BE2C (cell line): ENCODE measurements around the gene RAPGEF2. TPM values are rescaled to one million over a fixed set of nuclear protein-coding genes. Genes with fewer than 3 reads are reported as not detected.
"Not testable (repeated sequence)": the region's sequence is repeated elsewhere in the genome, so short reads cannot be mapped to it uniquely, and the experiment has no call there.

Experiments
- DNase-seq: peaks from one replicate; pipeline ENCODE4 v3.0.0-alpha.2; 2020
- H3K27me3 ChIP-seq: fragments of 250-450 bp; sonication (Bioruptor Pico); 2 replicates; pipeline ENCODE4 v1.5.1; 2020; ENCODE audit warnings: mild to moderate bottlenecking
- H3K36me3 ChIP-seq: fragments of 250-450 bp; sonication (Bioruptor Pico); 2 replicates; pipeline ENCODE4 v1.5.1; 2020; ENCODE audit warnings: mild to moderate bottlenecking
- H3K4me1 ChIP-seq: fragments of 250-450 bp; sonication (Bioruptor Pico); 2 replicates; pipeline ENCODE4 v1.5.1; 2020
- H3K4me3 ChIP-seq: 2 replicates; pipeline ENCODE4 v1.5.1; 2011; ENCODE audit warnings: low read depth, low read length
- H3K9me3 ChIP-seq: fragments of 250-450 bp; sonication (Bioruptor Pico); 2 replicates; pipeline ENCODE4 v1.5.1; 2020
- CTCF ChIP-seq: IDR thresholded peaks from 2 replicates; pipeline ENCODE4 v1.5.1; 2012; ENCODE audit warnings: mild to moderate bottlenecking, low read depth, low read length
- polyA plus RNA-seq: library from polyadenylated mRNA; unstranded; fragments of >200 nt; gene quantifications from one replicate; pipeline ENCODE4 v1.2.1, GENCODE V29; 2012; ENCODE audit warnings: low read depth, missing spikeins; ENCODE audit not compliant: insufficient read length, insufficient read depth

Gene RAPGEF2
- 23.5 TPM for polyA plus RNA-seq

DNA sequence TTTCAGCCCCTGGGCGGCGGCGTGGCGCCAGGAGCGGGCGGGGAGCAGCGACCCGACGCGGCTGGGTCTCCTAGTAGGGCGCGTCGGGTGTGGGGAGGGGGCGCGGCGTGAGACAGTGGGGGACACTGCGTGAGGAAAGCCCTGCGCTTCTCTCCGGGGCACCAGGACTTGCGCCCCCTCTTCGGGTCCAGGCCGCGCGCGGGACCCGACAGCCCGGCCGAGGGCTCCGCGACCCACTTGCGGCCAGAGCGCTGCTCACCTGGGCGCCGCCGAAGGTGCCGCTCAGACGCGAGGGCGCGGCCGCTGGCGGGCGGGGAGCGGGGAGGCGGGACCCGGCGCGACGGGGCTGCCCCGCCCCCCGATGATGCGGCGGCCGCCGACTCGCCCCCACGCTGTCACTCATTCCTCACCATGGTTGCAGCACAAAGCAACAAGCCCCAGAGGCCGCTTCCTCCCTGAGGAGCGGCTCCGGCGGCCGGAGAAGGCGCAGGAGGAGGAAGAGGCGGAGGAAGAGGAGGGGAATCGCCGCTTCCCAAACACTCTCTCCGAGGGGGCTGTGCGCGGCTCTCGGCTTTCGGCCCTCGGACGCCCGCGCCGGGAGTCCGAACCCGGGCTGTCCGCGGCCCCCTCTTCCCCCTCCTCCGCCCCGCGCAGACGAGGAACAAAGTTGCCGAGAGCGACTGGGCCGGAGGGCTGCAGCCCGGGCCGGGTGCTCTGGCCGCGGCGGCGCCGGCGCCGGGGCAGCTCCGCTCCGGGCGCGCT is at the start of gene RAPGEF2:
TSS of gene RAPGEF2 (plus strand) at position 458 of the 762 bp plus-strand sequence. CDS start 1,084 bp downstream, outside the sequence.
- no peak for TF ChIP-seq CTCF
- Histone ChIP-seq H3K9me3 (no peaks in the 10 kb centered on the region), H3K4me1 (peaks cover 3% of the 10 kb centered on the region; the same call in 1 of the 2 replicates), H3K36me3 (no peaks in the 10 kb centered on the region), H3K27me3 (no peaks in the 10 kb centered on the region; the same call in 1 of the 2 replicates), H3K4me3 (peak within 1 kb of the TSS; percentile 90)
- DNase-seq, result peak; percentile 91

DNA sequence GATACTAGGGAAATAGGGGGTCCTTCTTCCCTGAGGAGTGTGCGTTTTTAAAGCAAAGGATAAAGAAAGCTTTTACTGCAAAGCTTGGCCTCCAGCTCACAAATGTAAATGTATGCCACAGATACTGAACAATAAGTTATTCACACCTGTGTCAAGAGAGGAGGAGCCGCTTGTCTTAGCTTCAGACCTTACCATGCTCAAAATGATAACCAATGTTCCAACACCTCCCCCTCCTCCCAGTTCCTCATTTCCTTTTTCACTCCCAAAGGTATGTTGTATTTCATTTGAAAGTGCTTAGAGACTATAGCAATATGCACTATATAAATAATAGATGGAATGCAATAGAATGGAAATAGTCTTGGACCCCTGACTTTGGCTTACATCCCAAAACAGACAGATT is 47.0 kb upstream of the RAPGEF2 start:
- Histone ChIP-seq H3K27me3 (no peaks in the 10 kb centered on the region), H3K9me3 (no peaks in the 10 kb centered on the region), H3K36me3 (no peaks in the 10 kb centered on the region), H3K4me1 (no peaks in the 10 kb centered on the region), H3K4me3 (no peak overlapping the region)
- DNase-seq, result no peak
- TF ChIP-seq CTCF, result no peak

DNA sequence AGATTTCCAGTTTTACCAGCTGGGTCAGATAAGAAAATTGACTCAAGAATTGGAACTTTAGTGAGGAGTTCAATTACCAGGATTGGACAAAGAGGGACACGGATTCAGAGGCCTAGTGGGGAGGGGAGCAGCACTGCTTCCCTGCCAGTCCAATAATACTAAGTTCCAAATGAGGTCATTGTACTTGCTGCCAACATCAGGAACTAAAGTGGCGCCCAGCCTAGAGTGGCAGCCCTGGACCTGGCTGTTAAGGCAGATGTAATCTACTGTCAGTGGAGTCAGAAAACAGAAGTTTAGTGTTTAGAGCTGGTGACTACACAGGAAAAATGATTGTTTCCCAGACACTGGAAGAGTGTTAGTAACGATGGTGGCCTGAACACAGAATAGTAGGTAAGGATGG is 42.7 kb upstream of the RAPGEF2 start:
- H3K4me3 ChIP-seq, result no peak overlapping the region
- H3K36me3 ChIP-seq, result no peaks in the 10 kb centered on the region
- H3K9me3 ChIP-seq, result no peaks in the 10 kb centered on the region; the same call in 1 of the 2 replicates
- no peaks in the 10 kb centered on the region for H3K4me1 ChIP-seq
- DNase-seq, result no peak
- no peaks in the 10 kb centered on the region for H3K27me3 ChIP-seq
- no peak for TF ChIP-seq CTCF

DNA sequence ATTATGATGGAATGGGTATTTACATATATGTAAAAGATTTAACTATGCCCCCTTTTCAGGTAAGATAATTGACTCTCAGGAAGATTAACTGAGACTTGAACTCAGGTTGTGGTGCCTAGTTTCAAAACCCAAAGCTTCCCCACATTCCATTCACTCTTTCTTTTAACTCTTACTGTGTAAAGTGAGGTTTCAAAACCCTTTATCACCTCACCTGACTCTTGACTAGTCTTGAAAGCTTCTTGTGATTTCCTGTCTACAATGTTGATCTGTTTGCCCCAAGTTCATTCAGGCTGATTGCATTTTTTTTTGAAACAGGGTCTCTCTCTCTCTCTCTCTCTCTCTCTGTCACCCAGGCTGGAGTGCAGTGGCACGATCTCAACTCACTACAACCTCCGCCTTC is 40.5 kb upstream of the RAPGEF2 start:
- DNase-seq, result no peak
- no peaks in the 10 kb centered on the region for H3K4me1 ChIP-seq
- H3K27me3 ChIP-seq, result no peaks in the 10 kb centered on the region
- no peaks in the 10 kb centered on the region; the same call in 1 of the 2 replicates for H3K9me3 ChIP-seq
- TF ChIP-seq CTCF, result no peak
- H3K36me3 ChIP-seq, result no peaks in the 10 kb centered on the region
- H3K4me3 ChIP-seq, result no peak overlapping the region

GRCh38 chr4:159065513-159066240 is 37.2 kb upstream of the RAPGEF2 start:
- no peaks in the 10 kb centered on the region for H3K36me3 ChIP-seq
- DNase-seq, result no peak
- H3K27me3 ChIP-seq, result no peaks in the 10 kb centered on the region
- no peaks in the 10 kb centered on the region for H3K4me1 ChIP-seq
- H3K9me3 ChIP-seq, result no peaks in the 10 kb centered on the region; the same call in 1 of the 2 replicates
- TF ChIP-seq CTCF, result no peak
- H3K4me3 ChIP-seq, result no peak overlapping the region

- not testable (repeated sequence) for H3K4me3 ChIP-seq, H3K9me3 ChIP-seq, H3K27me3 ChIP-seq, DNase-seq, H3K36me3 ChIP-seq, H3K4me1 ChIP-seq
Observed at GRCh38 chr4:159068139-159068538, 34.7 kb upstream of the RAPGEF2 start.
